IMR-90 (cell line): ENCODE measurements around the gene PRPF6. TPM values are rescaled to one million over a fixed set of nuclear protein-coding genes. Genes with fewer than 3 reads are reported as not detected.

Source experiments
- ATAC-seq: fragments of 200-7000 bp; cut with Tn5 transposase; 2 replicates; pipeline ENCODE4 v1.9.1; 2020; ENCODE audit warnings: low read depth, mild to moderate bottlenecking, moderate library complexity
- BruUV-seq: library from RNA; stranded (reverse); fragments of 400-500 nt; replicated peaks from 2 replicates; lab custom pipeline; 2021; lab: Mats Ljungman, UMichigan
- CTCF ChIA-PET: fragments of 300-600 bp; formaldehyde crosslinking; extraction: SDS; loops from one replicate; lab custom pipeline; 2021; ENCODE audit warnings: antibody characterized with exemption; lab: Yijun Ruan, JAX
- POLR2A ChIA-PET: fragments of 300-600 bp; sonication (Branson Sonifier 250); formaldehyde crosslinking; loops from one replicate; lab custom pipeline; 2022; ENCODE audit warnings: antibody characterized with exemption; ENCODE audit not compliant: unreplicated experiment; lab: Charles Lee
- DNase-seq: peaks from one replicate; pipeline ENCODE4 v3.0.0; 2013
- H2AFZ ChIP-seq: replicated peaks from 2 replicates; pipeline ENCODE3; 2013; ENCODE audit warnings: low read length, mild to moderate bottlenecking; ENCODE audit not compliant: poor library complexity
- H2AK5ac ChIP-seq: 2 replicates; pipeline ENCODE4 v1.6.1; 2013; ENCODE audit warnings: low read depth, low read length, inconsistent platforms
- H2AK9ac ChIP-seq: replicated peaks from 2 replicates; pipeline ENCODE3; 2013; ENCODE audit warnings: mild to moderate bottlenecking, low read depth, low read length, moderate library complexity; ENCODE audit not compliant: poor library complexity
- H2BK120ac ChIP-seq: 2 replicates; pipeline ENCODE4 v1.6.1; 2013; ENCODE audit warnings: low read depth, low read length, inconsistent platforms
- H2BK15ac ChIP-seq: 3 replicates; pipeline ENCODE4 v1.6.1; 2013; ENCODE audit warnings: low read depth, low read length, inconsistent platforms
- H2BK20ac ChIP-seq: 2 replicates; pipeline ENCODE4 v1.6.1; 2013; ENCODE audit warnings: low read depth, mild to moderate bottlenecking, inconsistent platforms, low read length, moderate library complexity
- H2BK5ac ChIP-seq: 2 replicates; pipeline ENCODE4 v1.6.1; 2013; ENCODE audit warnings: mild to moderate bottlenecking, low read depth, low read length, inconsistent platforms; ENCODE audit not compliant: poor library complexity, severe bottlenecking
- H3K14ac ChIP-seq: replicated peaks from 2 replicates; pipeline ENCODE4 v1.6.1; 2013; ENCODE audit warnings: low read depth, low read length, inconsistent platforms
- H3K18ac ChIP-seq: 2 replicates; pipeline ENCODE4 v1.6.1; 2013; ENCODE audit warnings: low read depth, low read length, control low read depth
- H3K23ac ChIP-seq: 2 replicates; pipeline ENCODE4 v1.6.1; 2013; ENCODE audit warnings: low read depth, low read length, inconsistent platforms
- H3K27ac ChIP-seq: 2 replicates; pipeline ENCODE4 v1.5.1; 2013; ENCODE audit warnings: mild to moderate bottlenecking, control low read depth, low read length; ENCODE audit not compliant: insufficient read depth
- H3K27me3 ChIP-seq: 2 replicates; pipeline ENCODE4 v1.6.1; 2013; ENCODE audit warnings: low read length; ENCODE audit not compliant: control insufficient read depth, insufficient read depth
- H3K36me3 ChIP-seq: 2 replicates; pipeline ENCODE4 v1.6.1; 2013; ENCODE audit warnings: low read length, mixed read lengths; ENCODE audit not compliant: control insufficient read depth, insufficient read depth
- H3K4ac ChIP-seq: 2 replicates; pipeline ENCODE4 v1.6.1; 2013; ENCODE audit warnings: low read depth, low read length, inconsistent platforms
- H3K4me1 ChIP-seq: 2 replicates; pipeline ENCODE4 v1.6.1; 2013; ENCODE audit warnings: low read length, mixed read lengths; ENCODE audit not compliant: control insufficient read depth, insufficient read depth
- H3K4me2 ChIP-seq: 2 replicates; pipeline ENCODE4 v1.6.1; 2013; ENCODE audit warnings: low read depth, mild to moderate bottlenecking, control low read depth, low read length, moderate library complexity
- H3K4me3 ChIP-seq: 2 replicates; pipeline ENCODE4 v1.5.1; 2013; ENCODE audit warnings: low read depth, mild to moderate bottlenecking, control low read depth, low read length, moderate library complexity; ENCODE audit not compliant: insufficient read depth
- H3K56ac ChIP-seq: 2 replicates; pipeline ENCODE4 v1.6.1; 2013; ENCODE audit warnings: low read length, inconsistent platforms; ENCODE audit not compliant: insufficient read depth; ENCODE audit errors: extremely low read depth
- H3K79me1 ChIP-seq, 2 experiments: 2 replicates each; pipeline ENCODE4 v1.6.1; 2013; ENCODE audit warnings: low read length in 2 of 2, inconsistent platforms in 1 of 2, low read depth in 1 of 2
- H3K9ac ChIP-seq: 2 replicates; pipeline ENCODE4 v1.6.1; 2013; ENCODE audit warnings: low read depth, low read length, control low read depth
- H3K9me1 ChIP-seq: 2 replicates; pipeline ENCODE4 v1.6.1; 2013; ENCODE audit warnings: low read length, inconsistent platforms; ENCODE audit not compliant: insufficient read depth
- H3K9me3 ChIP-seq: 2 replicates; pipeline ENCODE4 v1.6.1; 2013; ENCODE audit warnings: low read length; ENCODE audit not compliant: control insufficient read depth, insufficient read depth
- H4K20me1 ChIP-seq: 2 replicates; pipeline ENCODE4 v1.6.1; 2013; ENCODE audit warnings: low read length, inconsistent platforms; ENCODE audit not compliant: insufficient read depth
- H4K5ac ChIP-seq: 2 replicates; pipeline ENCODE4 v1.6.1; 2013; ENCODE audit warnings: mild to moderate bottlenecking, low read depth, low read length, control low read depth
- H4K8ac ChIP-seq, 2 experiments: 2 replicates each; pipeline ENCODE4 v1.6.1; 2013; ENCODE audit warnings: low read depth in 2 of 2, low read length in 2 of 2, control low read depth in 1 of 2, inconsistent platforms in 1 of 2
- H4K91ac ChIP-seq: 2 replicates; pipeline ENCODE4 v1.6.1; 2013; ENCODE audit warnings: low read depth, low read length, inconsistent platforms; ENCODE audit not compliant: insufficient read depth
- BHLHE40 ChIP-seq: fragments of 150-350 bp; IDR thresholded peaks from 2 replicates; pipeline ENCODE4 v1.6.1; 2016; ENCODE audit warnings: mild to moderate bottlenecking, low read depth, low read length
- CEBPB ChIP-seq: IDR thresholded peaks from 2 replicates; pipeline ENCODE4 v1.6.1; 2012; ENCODE audit warnings: low read depth, low read length, improper control_type of control experiment
- MAFK ChIP-seq: IDR thresholded peaks from 2 replicates; pipeline ENCODE4 v1.6.1; 2012; ENCODE audit warnings: low read depth, low read length, improper control_type of control experiment
- MAZ ChIP-seq: IDR thresholded peaks from 2 replicates; pipeline ENCODE4 v1.6.1; 2012; ENCODE audit warnings: low read depth, mild to moderate bottlenecking, low read length, improper control_type of control experiment, moderate library complexity, borderline replicate concordance
- NFE2L2 ChIP-seq: fragments of 150-350 bp; IDR thresholded peaks from 2 replicates; pipeline ENCODE4 v1.6.1; 2016; ENCODE audit warnings: low read depth, mild to moderate bottlenecking, low read length
- POLR2A ChIP-seq: IDR thresholded peaks from 2 replicates; pipeline ENCODE4 v1.6.1; 2012; ENCODE audit warnings: mild to moderate bottlenecking, low read depth, low read length
- RAD21 ChIP-seq: IDR thresholded peaks from 2 replicates; pipeline ENCODE4 v1.6.1; 2012; ENCODE audit warnings: low read length, improper control_type of control experiment
- RCOR1 ChIP-seq: IDR thresholded peaks from 2 replicates; pipeline ENCODE4 v1.6.1; 2012; ENCODE audit warnings: mild to moderate bottlenecking, low read length, improper control_type of control experiment; ENCODE audit not compliant: insufficient replicate concordance
- SMC3 ChIP-seq: fragments of 150-350 bp; IDR thresholded peaks from 2 replicates; pipeline ENCODE4 v1.6.1; 2016; ENCODE audit warnings: low read depth, mild to moderate bottlenecking, antibody characterized with exemption, low read length, moderate library complexity
- WGBS, 2 experiments: methylation state at CpG; one replicate each; pipeline versions ENCODE4 v1.1.5 to v1.1.7; 2013; ENCODE audit warnings: missing lambda C conversion rate in 2 of 2; ENCODE audit not compliant: insufficient read length in 1 of 2; ENCODE audit errors: extremely low coverage in 2 of 2; 5-methylcytosine and 5-hydroxymethylcytosine counted together
- dilution Hi-C: fragments of 300-500 bp; cut with HindIII; formaldehyde crosslinking; loops from one replicate; pipeline ENCODE4 v1.14.3; 2018; ENCODE audit warnings: low sequenced_read_pairs; ENCODE audit not compliant: unreplicated experiment
- in situ Hi-C: fragments of 300-500 bp; cut with MboI; formaldehyde crosslinking; loops from 3 replicates; pipeline ENCODE4 v1.14.3; 2019; ENCODE audit warnings: low sequenced_read_pairs, inconsistent platforms, mixed read lengths
- intact Hi-C: fragments of 100-400 bp; cut with micrococcal nuclease; formaldehyde crosslinking; loops from 2 replicates; pipeline ENCODE4 v1.10.0; 2022
- polyA plus RNA-seq, 3 experiments: library from polyadenylated mRNA; depleted of rRNA; stranded (reverse); fragments of >200 nt; gene quantifications; 2 replicates each; pipeline ENCODE4 v1.2.3, GENCODE V29; 2012; ENCODE audit warnings: low replicate concordance in 1 of 3
- total RNA-seq: library from RNA; depleted of rRNA; stranded (reverse); fragments of >200 nt; gene quantifications from 2 replicates; pipeline ENCODE4 v1.2.3, GENCODE V29; 2012
- TF ChIP-seq, protein P1 (sequence below): conservative IDR thresholded peaks from 2 replicates; pipeline ENCODE4 v1.5.1; 2012; ENCODE audit warnings: mild to moderate bottlenecking, low read depth, low read length, improper control_type of control experiment
- TF ChIP-seq, protein P2 (sequence below): fragments of 150-350 bp; IDR thresholded peaks from 2 replicates; pipeline ENCODE4 v1.6.1; 2016; ENCODE audit warnings: low read depth, mild to moderate bottlenecking, low read length, moderate library complexity, borderline replicate concordance

Gene PRPF6
- total and polyA plus RNA-seq, 2 of the 4 experiments (the other 2 are of a cell fraction), result 43.5 to 71.3 TPM

DNA sequence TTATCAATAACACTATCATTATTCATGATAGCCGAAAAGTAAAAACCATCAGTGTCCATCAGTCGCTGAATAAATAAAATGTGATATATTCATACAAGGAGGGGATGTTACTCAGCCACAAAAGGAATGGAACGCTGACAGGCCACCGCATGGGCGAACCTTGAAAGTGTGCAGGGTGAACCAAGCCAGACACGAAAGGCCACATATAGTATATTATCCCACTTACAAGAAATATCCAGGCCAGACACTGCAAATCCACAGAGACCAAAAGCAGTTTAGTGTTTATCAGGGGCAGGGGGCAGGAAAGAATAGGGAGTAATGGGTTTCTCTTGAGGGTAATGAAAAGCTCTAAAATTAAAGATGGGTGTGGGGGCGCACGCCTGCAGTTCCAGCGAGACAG, 62.8 kb downstream of the PRPF6 start:
- no peak overlapping the region for H3K4me2 ChIP-seq
- no CpG with 5 or more reads among the region's 9 CpGs for WGBS, 2 experiments
- no peak overlapping the region for H3K23ac ChIP-seq
- no peak for TF ChIP-seq RAD21
- TF ChIP-seq, protein P1, sequence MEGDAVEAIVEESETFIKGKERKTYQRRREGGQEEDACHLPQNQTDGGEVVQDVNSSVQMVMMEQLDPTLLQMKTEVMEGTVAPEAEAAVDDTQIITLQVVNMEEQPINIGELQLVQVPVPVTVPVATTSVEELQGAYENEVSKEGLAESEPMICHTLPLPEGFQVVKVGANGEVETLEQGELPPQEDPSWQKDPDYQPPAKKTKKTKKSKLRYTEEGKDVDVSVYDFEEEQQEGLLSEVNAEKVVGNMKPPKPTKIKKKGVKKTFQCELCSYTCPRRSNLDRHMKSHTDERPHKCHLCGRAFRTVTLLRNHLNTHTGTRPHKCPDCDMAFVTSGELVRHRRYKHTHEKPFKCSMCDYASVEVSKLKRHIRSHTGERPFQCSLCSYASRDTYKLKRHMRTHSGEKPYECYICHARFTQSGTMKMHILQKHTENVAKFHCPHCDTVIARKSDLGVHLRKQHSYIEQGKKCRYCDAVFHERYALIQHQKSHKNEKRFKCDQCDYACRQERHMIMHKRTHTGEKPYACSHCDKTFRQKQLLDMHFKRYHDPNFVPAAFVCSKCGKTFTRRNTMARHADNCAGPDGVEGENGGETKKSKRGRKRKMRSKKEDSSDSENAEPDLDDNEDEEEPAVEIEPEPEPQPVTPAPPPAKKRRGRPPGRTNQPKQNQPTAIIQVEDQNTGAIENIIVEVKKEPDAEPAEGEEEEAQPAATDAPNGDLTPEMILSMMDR, result no peak
- no peak for TF ChIP-seq POLR2A
- TF ChIP-seq NFE2L2, result no peak
- no peak for TF ChIP-seq RCOR1
- no peak for TF ChIP-seq MAFK
- no peak for TF ChIP-seq MAZ
- no peak for TF ChIP-seq BHLHE40
- no peak for TF ChIP-seq SMC3
- TF ChIP-seq, protein P2, sequence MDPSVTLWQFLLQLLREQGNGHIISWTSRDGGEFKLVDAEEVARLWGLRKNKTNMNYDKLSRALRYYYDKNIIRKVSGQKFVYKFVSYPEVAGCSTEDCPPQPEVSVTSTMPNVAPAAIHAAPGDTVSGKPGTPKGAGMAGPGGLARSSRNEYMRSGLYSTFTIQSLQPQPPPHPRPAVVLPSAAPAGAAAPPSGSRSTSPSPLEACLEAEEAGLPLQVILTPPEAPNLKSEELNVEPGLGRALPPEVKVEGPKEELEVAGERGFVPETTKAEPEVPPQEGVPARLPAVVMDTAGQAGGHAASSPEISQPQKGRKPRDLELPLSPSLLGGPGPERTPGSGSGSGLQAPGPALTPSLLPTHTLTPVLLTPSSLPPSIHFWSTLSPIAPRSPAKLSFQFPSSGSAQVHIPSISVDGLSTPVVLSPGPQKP, result no peak
- TF ChIP-seq CEBPB, result no peak
- H2BK15ac ChIP-seq, result no peak overlapping the region
- no peak overlapping the region for H4K91ac ChIP-seq
- H3K9me3 ChIP-seq, result no peaks in the 10 kb centered on the region
- H2AFZ ChIP-seq, result no peak overlapping the region
- dilution Hi-C loops (no loop called here), intact Hi-C loops (no loop called here), in situ Hi-C loops (no loop called here)
- H2BK120ac ChIP-seq, result no peak overlapping the region
- no peaks in the 10 kb centered on the region for H3K36me3 ChIP-seq
- no peak overlapping the region for H3K4me3 ChIP-seq
- H2BK20ac ChIP-seq, result no peak overlapping the region
- H3K4ac ChIP-seq, result no peak overlapping the region
- no peak overlapping the region for H3K9ac ChIP-seq
- no peak for ATAC-seq
- H3K27ac ChIP-seq, result no peak overlapping the region
- no peaks in the 10 kb centered on the region for H3K79me1 ChIP-seq
- H3K4me1 ChIP-seq, result peaks cover 2% of the 10 kb centered on the region; the same call in 1 of the 2 replicates
- no peaks in the 10 kb centered on the region; the same call in 1 of the 2 replicates for H4K20me1 ChIP-seq
- no peak overlapping the region for H4K5ac ChIP-seq
- no peak for DNase-seq
- ChIA-PET CTCF (no interaction called here), POLR2A (no interaction called here)
- H2AK5ac ChIP-seq, result no peak overlapping the region
- H3K18ac ChIP-seq, result no peak overlapping the region
- no peak overlapping the region for H3K14ac ChIP-seq
- no peak overlapping the region for H4K8ac ChIP-seq
- H3K56ac ChIP-seq, result no peak overlapping the region
- no peak overlapping the region for H2BK5ac ChIP-seq
- no peak overlapping the region for H2AK9ac ChIP-seq
- H3K27me3 ChIP-seq, result peaks cover 71% of the 10 kb centered on the region
- BruUV-seq, result no TSS peak
- no peaks in the 10 kb centered on the region for H3K9me1 ChIP-seq
